Measurements from ENCODE around the gene KIF3C. TPM values are rescaled to one million over a fixed set of nuclear protein-coding genes. Genes with fewer than 3 reads are reported as not detected.

KIF3C gene
- total RNA-seq, 6 donors from 2014 or later = 2.4 to 15.7 (median 4.4) TPM

GRCh38 chr2:26011990-26012856, 29.9 kb upstream of the KIF3C start:
- H3K9me3 ChIP-seq = no peaks in the 10 kb centered on the region
- ATAC-seq (ENCODE audit: low FRiP score in 2 of 2) (peak; percentile 75 to 92), DNase-seq (peak in 1 of 2 donors; percentile 92)
- H3K4me1 ChIP-seq = peaks cover 15 to 34% (median 28%) of the 10 kb centered on the region in 4 donors
- TF ChIP-seq, protein P1, sequence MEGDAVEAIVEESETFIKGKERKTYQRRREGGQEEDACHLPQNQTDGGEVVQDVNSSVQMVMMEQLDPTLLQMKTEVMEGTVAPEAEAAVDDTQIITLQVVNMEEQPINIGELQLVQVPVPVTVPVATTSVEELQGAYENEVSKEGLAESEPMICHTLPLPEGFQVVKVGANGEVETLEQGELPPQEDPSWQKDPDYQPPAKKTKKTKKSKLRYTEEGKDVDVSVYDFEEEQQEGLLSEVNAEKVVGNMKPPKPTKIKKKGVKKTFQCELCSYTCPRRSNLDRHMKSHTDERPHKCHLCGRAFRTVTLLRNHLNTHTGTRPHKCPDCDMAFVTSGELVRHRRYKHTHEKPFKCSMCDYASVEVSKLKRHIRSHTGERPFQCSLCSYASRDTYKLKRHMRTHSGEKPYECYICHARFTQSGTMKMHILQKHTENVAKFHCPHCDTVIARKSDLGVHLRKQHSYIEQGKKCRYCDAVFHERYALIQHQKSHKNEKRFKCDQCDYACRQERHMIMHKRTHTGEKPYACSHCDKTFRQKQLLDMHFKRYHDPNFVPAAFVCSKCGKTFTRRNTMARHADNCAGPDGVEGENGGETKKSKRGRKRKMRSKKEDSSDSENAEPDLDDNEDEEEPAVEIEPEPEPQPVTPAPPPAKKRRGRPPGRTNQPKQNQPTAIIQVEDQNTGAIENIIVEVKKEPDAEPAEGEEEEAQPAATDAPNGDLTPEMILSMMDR (IDR thresholded peaks at IDR 0.05) = no peak
- TF ChIP-seq EP300 (IDR thresholded peaks at IDR 0.05) (peak in 3 of 4 donors; percentile 6 to 85 (median 59)), POLR2A (IDR thresholded peaks at IDR 0.05) (peak in 1 of 4 donors; percentile 11), POLR2AphosphoS5 (IDR thresholded peaks at IDR 0.05) (peak; percentile 75 to 78)
- H3K36me3 ChIP-seq = no peaks in the 10 kb centered on the region
- peak overlapping the region in 3 of 4 donors; percentile 26 to 49 (median 32) for H3K27ac ChIP-seq
- WGBS, 2 donors = 38 to 41% methylated on average over 14 of the region's 14 CpGs
- H3K27me3 ChIP-seq = no peaks in the 10 kb centered on the region
- no peak overlapping the region for H3K4me3 ChIP-seq

GRCh38 chr2:26011609-26011989, 29.3 kb upstream of the KIF3C start:
- peak overlapping the region in 3 of 4 donors; percentile 26 to 49 (median 32) for H3K27ac ChIP-seq
- ATAC-seq (ENCODE audit: low FRiP score in 2 of 2) (no peak), DNase-seq (peak in 1 of 2 donors; percentile 42)
- no peaks in the 10 kb centered on the region for H3K27me3 ChIP-seq
- TF ChIP-seq POLR2A (IDR thresholded peaks at IDR 0.05) (no peak), EP300 (IDR thresholded peaks at IDR 0.05) (no peak), POLR2AphosphoS5 (IDR thresholded peaks at IDR 0.05) (no peak)
- TF ChIP-seq, protein P1 (IDR thresholded peaks at IDR 0.05) = no peak
- H3K4me3 ChIP-seq = no peak overlapping the region
- H3K9me3 ChIP-seq = no peaks in the 10 kb centered on the region
- H3K36me3 ChIP-seq = no peaks in the 10 kb centered on the region
- H3K4me1 ChIP-seq = peaks cover 15 to 31% (median 28%) of the 10 kb centered on the region in 4 donors
- 46 to 50% methylated on average over 5 to 6 of the region's 6 CpGs for WGBS, 2 donors

GRCh38 chr2:26010943-26011342, 28.6 kb upstream of the KIF3C start:
- ATAC-seq (ENCODE audit: low FRiP score in 2 of 2) (no peak), DNase-seq (no peak)
- 62 to 81% methylated on average over 3 of the region's 3 CpGs for WGBS, 2 donors
- H3K9me3 ChIP-seq = no peaks in the 10 kb centered on the region
- no peak overlapping the region for H3K4me3 ChIP-seq
- peaks cover 15 to 31% (median 28%) of the 10 kb centered on the region in 4 donors for H3K4me1 ChIP-seq
- H3K27me3 ChIP-seq = no peaks in the 10 kb centered on the region
- TF ChIP-seq POLR2A (IDR thresholded peaks at IDR 0.05) (no peak), POLR2AphosphoS5 (IDR thresholded peaks at IDR 0.05) (no peak), EP300 (IDR thresholded peaks at IDR 0.05) (no peak)
- TF ChIP-seq, protein P1 (IDR thresholded peaks at IDR 0.05) = no peak
- no peaks in the 10 kb centered on the region for H3K36me3 ChIP-seq
- no peak overlapping the region for H3K27ac ChIP-seq

DNA sequence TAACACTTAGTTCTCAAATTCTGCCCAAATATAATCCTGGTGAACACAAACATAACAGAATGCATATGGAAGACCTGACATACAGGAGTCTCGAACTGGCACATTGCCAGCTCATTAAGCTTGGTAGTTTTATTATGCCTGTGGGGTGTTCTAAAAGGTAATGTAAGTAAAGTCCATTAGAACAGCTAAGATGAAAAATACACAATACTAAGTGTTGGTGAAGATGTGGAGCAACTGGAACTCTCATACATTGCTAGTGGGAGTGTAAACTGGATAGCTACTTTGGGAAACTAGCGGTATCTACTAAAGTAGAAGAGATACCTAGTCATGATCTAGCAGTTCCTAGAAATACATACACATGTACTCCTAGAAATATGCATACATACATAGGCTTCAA, 27.3 kb upstream of the KIF3C start:
- 80 to 83% methylated on average over 2 of the region's 2 CpGs for WGBS, 2 donors
- Histone ChIP-seq H3K27ac (peak overlapping the region in 2 of 4 donors; percentile 32 to 74), H3K36me3 (no peaks in the 10 kb centered on the region), H3K9me3 (no peaks in the 10 kb centered on the region), H3K4me3 (no peak overlapping the region), H3K4me1 (peaks cover 15 to 31% (median 28%) of the 10 kb centered on the region in 4 donors), H3K27me3 (no peaks in the 10 kb centered on the region)
- no peak for ATAC-seq (ENCODE audit: low FRiP score in 2 of 2)
- no peak for DNase-seq
- TF ChIP-seq, protein P1 (IDR thresholded peaks at IDR 0.05) = no peak
- no peak for TF ChIP-seq EP300 (IDR thresholded peaks at IDR 0.05)
- TF ChIP-seq POLR2A (IDR thresholded peaks at IDR 0.05) = no peak
- no peak for TF ChIP-seq POLR2AphosphoS5 (IDR thresholded peaks at IDR 0.05)
